Stimulated activated CD8-positive, alpha-beta memory T cell treated with anti-CD3 and anti-CD28 coated beads, Interleukin-12 subunit alpha, Interleukin-12 subunit beta, amount 100 ng/mL, for 24 hours (primary cell): ENCODE measurements around the gene CD22.
A peak's percentile ranks its signal among the peaks of the same experiment; 100 is the strongest.

Source experiments
- DNase-seq: peaks from one replicate; pipeline ENCODE4 v3.0.0-alpha.2; 2020; ENCODE audit errors: extremely low read depth

Gene CD22

GRCh38 chr19:35341006-35341405 lies 12.0 kb downstream of the CD22 start:
- DNase-seq, result no peak

GRCh38 chr19:35341565-35342225 lies 12.7 kb downstream of the CD22 start:
- no peak for DNase-seq

GRCh38 chr19:35342430-35342829 lies 13.4 kb downstream of the CD22 start:
- no peak for DNase-seq

- DNase-seq, result no peak
These were observed 15.6 kb downstream of the CD22 start for GRCh38 chr19:35344511-35345031.

- no peak for DNase-seq
These were observed 16.7 kb downstream of the CD22 start for GRCh38 chr19:35345671-35346111.

GRCh38 chr19:35346193-35347052 lies 17.4 kb downstream of the CD22 start:
- DNase-seq, result no peak

- no peak for DNase-seq
These were observed 18.4 kb downstream of the CD22 start, which contains the start of gene FFAR1 for GRCh38 chr19:35347171-35347929. Gene FFAR1 (plus strand): TSS chr19:35347902. CDS start chr19:35351552, 3,650 bp downstream.

- DNase-seq, result no peak
These were observed 18.9 kb downstream of the CD22 start for GRCh38 chr19:35347930-35348298.

- DNase-seq, result no peak
These were observed 20.1 kb downstream of the CD22 start for GRCh38 chr19:35348911-35349611.

- DNase-seq, result no peak
These were observed 20.9 kb downstream of the CD22 start for GRCh38 chr19:35349614-35350521.

- DNase-seq, result no peak
These were observed 21.6 kb downstream of the CD22 start for GRCh38 chr19:35350591-35350990.

- no peak for DNase-seq
These were observed 22.6 kb downstream of the CD22 start for GRCh38 chr19:35351411-35352176.

- no peak for DNase-seq
These were observed 23.1 kb downstream of the CD22 start for GRCh38 chr19:35352177-35352447.

- peak; percentile 27 for DNase-seq
These were observed 23.7 kb downstream of the CD22 start for GRCh38 chr19:35352448-35353304.

- no peak for DNase-seq
These were observed 24.6 kb downstream of the CD22 start for GRCh38 chr19:35353635-35354034.

- no peak for DNase-seq
These were observed 25.9 kb downstream of the CD22 start for GRCh38 chr19:35354898-35355297.

- DNase-seq, result no peak
These were observed 26.9 kb downstream of the CD22 start for GRCh38 chr19:35355791-35356460.

- DNase-seq, result no peak
These were observed 29.0 kb downstream of the CD22 start, which contains the start of gene FFAR3 for GRCh38 chr19:35357867-35358573. Gene FFAR3 (plus strand): TSS chr19:35358460. CDS start chr19:35358891, 431 bp downstream.
